Peyer's patch (tissue), 4 donors: ENCODE measurements around the gene SURF2.

ENCODE experiments used
- POLR2A ChIP-seq, 2 donors: fragments of 450-650 bp; IDR thresholded peaks; one replicate each; pipeline ENCODE4 v1.5.1; 2017; ENCODE audit warnings: antibody characterized with exemption in 2 of 2, mild to moderate bottlenecking in 2 of 2, moderate library complexity in 2 of 2
- TF ChIP-seq, protein P1 (sequence below), 6 experiments: fragments of 450-650 bp in 4 of 6; fragments of 200-600 bp in 2 of 6; sonication (generic) in 1 of 6; IDR thresholded peaks; one replicate each; pipeline ENCODE4 v1.5.1; 2017 to 2019; ENCODE audit warnings: antibody characterized with exemption in 6 of 6, mild to moderate bottlenecking in 3 of 6, moderate library complexity in 1 of 6

DNA sequence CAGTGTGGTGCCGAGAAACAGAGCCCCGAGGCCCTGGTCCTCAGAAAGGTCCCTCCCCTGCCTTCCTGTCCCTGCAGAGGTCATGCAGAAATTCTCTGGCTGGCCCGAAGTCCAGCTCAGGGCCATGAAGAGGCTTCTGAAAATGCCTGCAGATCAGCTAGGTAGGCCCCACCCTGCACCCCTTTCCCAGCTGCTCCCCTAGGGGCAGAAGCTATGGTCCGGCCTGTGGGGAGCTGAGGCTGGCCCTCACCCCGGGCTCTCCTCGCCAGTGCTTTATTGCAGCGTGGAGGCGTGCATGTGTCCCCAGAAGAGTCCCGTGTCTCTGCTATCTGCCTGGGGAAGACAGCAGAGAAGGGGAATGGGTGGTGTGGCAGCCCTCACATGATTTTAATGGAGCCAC is 41.5 kb downstream of the SURF2 start:
- TF ChIP-seq, protein P1, sequence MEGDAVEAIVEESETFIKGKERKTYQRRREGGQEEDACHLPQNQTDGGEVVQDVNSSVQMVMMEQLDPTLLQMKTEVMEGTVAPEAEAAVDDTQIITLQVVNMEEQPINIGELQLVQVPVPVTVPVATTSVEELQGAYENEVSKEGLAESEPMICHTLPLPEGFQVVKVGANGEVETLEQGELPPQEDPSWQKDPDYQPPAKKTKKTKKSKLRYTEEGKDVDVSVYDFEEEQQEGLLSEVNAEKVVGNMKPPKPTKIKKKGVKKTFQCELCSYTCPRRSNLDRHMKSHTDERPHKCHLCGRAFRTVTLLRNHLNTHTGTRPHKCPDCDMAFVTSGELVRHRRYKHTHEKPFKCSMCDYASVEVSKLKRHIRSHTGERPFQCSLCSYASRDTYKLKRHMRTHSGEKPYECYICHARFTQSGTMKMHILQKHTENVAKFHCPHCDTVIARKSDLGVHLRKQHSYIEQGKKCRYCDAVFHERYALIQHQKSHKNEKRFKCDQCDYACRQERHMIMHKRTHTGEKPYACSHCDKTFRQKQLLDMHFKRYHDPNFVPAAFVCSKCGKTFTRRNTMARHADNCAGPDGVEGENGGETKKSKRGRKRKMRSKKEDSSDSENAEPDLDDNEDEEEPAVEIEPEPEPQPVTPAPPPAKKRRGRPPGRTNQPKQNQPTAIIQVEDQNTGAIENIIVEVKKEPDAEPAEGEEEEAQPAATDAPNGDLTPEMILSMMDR (IDR thresholded peaks at IDR 0.05): no peak
- TF ChIP-seq POLR2A (IDR thresholded peaks at IDR 0.05): no peak
